GM18517 (cell line): ENCODE data around the gene HSPB6.

Source experiments
- ATAC-seq: cut with Tn5 transposase; IDR thresholded peaks from one replicate; pipeline ENCODE4 v1.9.1; 2021; ENCODE audit warnings: mild to moderate bottlenecking, moderate library complexity; ENCODE audit not compliant: unreplicated experiment

Gene HSPB6

DNA sequence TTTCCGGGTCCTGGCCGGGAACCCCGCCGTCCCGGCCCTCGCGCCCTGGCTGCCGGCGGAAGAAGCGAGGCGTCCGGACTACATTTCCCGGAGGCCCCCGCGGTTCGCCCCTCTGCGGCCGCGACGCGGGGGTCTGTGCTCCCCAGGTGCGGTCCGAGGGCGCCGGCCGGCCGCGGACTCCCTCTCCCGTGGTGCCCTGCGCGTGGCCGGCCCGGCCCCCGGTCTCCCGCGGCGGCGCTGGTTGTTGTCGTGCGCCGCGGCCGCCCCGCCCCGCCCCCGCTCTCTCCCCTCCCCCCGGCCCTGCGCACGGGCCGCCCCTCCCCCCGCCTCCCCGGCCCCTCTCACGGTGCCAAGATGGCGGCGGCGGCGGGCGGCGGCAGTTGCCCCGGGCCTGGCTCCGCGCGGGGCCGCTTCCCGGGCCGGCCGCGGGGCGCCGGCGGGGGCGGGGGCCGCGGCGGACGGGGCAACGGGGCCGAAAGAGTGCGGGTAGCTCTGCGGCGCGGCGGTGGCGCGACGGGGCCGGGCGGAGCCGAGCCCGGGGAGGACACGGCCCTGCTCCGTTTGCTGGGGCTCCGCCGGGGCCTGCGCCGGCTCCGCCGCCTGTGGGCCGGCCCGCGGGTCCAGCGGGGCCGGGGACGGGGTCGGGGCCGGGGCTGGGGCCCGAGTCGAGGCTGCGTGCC is 39.0 kb downstream of the HSPB6 start, which contains the start of gene KMT2B:
Gene KMT2B, plus strand, starts transcription at position 339 of the 680 bp plus-strand sequence. Its CDS starts 16 bp downstream, at position 355.
- ATAC-seq, result no peak

DNA sequence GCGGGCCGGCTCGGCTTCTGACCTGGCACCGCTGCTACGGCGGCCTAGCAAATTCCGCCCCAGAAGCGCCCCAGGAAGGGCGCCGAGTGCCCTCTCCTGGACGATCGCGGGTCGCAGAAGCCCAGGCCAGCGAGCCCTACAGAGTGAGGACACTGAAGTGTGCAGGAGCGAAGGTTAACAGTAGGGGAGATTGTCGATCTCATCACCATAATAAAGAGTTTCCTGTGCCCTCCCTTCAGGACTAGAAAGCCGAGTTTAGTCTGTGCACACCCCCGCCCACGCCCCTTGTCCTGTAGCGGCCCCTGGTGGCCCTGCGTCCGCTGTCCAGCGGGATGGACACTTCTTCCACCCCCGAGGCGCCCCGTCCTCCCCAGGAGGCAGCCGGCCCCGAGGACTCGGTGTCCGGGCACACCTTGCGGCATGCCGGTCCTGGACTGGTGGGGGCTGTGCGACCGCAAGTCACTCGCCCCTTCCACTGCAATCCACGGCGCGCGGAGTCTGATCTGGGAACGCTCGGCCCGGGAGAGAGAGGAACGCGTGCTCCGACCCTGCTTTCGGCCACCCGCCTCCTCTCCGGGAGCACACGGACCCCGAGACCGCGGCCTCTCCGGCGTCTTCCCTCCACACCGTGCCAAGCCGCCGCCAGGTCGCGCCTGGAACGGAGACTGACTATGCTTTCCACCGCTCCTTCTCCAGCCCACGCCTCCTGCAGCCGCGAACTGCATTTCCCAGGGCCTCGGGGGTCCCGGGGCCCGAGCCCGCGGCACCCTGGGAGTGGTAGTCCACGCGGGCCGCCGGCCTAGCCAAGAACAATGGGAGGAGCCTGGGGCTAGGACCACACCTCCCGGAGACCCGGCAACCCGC is 39.8 kb downstream of the HSPB6 start:
- ATAC-seq, result peak; percentile 53

DNA sequence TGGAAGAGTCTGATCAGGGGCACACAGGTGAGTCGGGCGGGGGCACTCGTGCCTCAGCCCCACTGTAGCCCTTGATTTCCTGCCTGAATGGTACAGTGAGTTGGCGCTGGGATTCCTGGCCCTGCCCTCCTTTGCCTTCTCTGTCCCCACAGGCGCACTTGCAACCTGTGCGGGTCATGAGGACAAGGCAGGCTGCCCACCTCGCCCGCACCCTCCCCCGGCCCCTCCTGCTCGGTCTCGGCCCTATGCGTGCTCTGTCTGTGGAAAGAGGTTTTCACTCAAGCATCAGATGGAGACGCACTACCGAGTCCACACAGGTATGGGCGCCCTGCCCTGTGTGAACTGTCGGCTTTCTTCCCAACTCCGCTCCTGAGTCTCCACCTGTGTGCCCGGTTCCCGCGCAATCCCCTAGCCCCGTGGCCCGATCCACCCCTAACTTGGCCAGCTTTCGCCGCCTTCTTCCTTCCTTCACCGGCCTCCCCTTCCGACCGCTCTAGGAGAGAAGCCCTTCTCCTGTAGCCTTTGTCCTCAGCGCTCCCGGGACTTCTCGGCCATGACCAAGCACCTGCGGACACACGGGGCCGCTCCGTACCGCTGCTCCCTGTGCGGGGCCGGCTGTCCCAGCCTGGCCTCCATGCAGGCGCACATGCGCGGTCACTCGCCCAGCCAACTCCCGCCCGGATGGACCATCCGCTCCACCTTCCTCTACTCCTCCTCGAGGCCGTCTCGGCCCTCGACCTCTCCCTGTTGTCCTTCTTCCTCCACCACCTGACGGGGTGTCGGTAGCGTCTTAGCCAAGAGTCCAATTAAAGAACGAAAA is 40.6 kb downstream of the HSPB6 start:
- peak; percentile 4 for ATAC-seq

DNA sequence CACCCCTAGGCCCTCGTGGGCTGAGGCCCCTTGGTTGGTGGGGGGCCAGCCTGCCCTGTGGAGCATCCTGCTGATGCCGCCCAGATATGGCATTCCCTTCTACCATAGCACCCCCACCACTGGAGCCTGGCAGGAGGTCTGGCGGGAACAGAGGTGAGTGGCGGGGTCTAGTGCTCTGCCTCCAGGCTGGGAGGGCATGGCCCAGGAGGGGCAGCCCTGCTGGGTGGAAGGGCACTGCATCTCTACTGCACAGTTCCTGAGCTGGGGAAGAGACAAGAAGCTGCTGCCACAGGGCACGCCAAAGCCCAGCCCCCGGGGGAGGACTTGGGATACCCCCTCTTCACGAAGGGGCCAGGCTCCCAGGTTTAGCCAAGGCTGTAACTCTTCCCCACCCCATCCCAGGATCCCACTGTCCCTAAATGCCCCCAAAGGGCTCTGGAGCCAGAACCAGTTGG is 41.4 kb downstream of the HSPB6 start:
- ATAC-seq, result no peak

DNA sequence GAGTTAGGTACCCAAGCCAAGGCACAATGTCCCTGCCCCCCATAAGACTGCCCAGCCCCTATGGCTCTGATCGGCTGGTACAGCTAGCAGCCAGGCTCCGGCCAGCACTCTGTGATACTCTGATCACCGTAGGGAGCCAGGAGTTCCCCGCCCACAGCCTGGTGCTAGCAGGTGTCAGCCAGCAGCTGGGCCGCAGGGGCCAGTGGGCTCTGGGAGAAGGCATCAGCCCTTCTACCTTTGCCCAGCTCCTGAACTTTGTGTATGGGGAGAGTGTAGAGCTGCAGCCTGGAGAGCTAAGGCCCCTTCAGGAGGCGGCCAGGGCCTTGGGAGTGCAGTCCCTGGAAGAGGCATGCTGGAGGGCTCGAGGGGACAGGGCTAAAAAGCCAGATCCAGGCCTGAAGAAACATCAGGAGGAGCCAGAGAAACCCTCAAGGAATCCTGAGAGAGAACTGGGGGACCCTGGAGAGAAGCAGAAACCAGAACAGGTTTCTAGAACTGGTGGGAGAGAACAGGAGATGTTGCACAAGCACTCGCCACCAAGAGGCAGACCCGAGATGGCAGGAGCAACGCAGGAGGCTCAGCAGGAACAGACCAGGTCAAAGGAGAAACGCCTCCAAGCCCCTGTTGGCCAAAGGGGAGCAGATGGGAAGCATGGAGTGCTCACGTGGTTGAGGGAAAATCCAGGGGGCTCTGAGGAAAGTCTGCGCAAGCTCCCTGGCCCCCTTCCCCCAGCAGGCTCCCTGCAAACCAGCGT is 42.1 kb downstream of the HSPB6 start:
- no peak for ATAC-seq

DNA sequence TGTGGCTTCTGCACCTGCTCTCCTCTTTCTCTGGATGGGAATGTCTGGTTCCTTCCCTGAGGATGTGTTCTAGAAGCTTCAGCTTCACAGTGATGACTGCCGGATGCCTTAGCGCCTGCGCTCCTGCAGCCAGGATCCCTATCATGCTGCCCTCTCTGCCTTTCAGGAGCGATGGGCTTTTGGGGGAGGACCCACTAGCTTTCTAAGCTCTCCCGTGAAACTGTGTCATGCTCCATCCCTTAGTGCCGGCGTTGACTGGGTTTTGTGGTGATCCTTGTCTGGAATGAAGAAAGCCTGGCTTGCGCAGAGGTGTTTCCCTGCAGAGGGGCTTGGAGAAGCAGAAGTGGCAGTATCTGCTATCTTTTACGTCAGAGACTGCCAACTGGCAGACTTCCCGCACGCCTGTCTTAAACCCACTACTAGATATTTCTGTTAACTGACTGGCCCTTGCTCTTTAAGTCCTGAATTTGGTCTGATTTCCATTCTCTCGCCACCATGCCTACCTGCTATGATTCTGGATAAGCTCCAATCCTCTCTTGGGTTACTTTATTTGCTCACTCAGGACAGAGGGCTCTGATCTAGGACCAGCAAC is 42.8 kb downstream of the HSPB6 start:
- ATAC-seq, result no peak

DNA sequence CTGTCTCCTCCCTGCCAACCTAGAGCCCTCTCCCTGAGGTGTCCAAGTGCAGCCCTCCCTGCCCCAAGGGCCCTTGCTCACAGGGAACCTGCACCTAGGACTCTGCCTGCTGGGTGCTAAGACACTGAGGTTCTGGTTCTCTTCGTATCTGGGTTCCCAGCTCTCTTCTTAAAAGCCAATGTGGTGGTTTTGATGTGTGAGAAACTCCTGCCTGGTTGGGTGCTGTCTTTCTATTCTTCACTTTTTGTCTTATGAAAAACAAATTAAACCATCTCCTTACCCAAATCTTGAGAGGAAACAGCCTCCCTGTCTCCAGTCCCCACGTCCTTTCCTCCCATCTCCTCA is 43.4 kb downstream of the HSPB6 start:
- no peak for ATAC-seq

DNA sequence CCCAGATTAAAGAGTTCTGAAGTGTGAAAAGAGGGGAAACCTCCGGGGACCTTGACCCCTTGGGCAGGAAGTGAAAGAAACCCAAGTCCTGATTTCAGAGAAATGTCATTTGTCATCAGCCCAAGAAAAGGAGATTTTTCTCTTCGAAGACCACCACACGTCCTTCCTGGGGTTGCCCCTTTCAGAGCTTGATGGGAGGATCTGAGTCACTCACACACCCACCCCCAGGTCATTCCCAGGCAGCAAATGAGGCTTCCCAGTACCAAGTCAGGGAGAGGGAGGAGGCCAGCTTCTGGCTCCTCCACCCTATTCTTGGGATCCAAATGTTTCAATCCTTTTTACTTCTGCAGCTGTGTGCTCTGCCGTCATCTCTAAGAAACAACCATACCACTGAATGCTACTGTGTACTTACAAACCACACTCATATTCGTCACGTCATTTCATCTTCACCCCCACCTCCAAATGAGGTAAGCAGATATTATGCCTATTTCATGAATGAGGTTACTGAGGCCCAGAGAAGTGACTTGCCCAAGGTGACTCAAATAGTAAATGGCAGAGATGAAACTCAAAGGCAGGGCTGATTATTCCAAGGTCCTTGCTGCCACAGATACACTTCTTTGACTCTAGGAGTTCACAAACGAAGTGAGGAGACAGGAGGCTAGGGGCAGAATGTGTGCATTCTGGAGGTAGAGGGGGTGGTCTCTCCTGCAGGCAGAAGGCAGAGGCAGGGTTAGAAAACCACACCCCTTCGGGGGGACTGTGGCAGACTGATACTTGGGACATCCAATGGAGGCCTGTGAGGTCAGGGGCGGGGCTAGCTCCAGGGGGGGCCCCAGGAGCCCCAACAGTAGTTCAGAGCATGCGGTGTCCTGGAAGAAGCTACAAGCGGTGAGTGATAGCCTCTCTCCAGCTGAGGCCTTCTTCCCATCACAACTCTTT is 44.0 kb downstream of the HSPB6 start:
- no peak for ATAC-seq

DNA sequence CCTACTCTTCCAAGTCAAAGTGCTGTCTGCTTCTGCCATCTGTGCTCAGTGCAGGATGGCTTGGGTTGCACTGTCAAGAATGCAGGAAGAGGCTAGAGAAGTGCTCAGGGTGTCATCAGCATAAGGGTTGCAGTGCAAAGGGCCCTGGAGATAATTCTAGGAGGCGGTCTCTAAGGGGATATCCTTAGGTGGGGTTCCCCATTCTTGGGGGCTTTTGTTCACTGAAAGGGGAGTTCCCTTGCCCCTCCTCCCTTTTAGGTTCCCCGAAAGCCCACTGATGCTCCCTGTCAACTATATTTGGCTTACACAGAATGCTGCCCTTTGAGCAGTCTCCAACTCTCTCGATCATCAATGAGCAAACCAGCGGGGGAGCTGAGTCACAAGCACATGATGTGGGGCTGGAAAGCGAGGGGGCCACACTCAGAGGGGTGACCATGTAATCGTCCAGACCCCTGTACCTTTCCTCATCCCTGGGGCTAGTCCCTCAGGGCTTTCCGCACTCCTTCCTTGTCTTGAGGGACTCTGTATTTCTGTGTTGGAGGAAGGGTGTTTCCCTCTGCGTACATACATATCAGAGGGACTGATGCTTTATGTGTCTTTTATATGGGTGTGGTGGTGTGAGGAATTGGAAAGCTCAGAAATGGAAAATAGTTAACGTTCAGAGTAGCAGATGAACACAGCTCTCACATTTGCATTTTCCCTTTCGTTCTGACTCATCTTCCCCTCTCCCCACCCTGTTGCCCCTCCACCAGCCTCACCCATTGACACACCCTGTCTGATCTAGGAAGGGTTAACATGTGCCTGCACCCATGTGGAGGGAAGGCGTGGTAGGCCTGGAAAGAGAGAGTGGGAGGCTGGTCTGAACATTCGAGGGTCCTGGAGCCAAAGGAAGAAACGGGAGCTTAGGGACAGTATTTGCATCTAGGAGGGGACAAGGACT is 45.8 kb downstream of the HSPB6 start:
- peak; percentile 36 for ATAC-seq

DNA sequence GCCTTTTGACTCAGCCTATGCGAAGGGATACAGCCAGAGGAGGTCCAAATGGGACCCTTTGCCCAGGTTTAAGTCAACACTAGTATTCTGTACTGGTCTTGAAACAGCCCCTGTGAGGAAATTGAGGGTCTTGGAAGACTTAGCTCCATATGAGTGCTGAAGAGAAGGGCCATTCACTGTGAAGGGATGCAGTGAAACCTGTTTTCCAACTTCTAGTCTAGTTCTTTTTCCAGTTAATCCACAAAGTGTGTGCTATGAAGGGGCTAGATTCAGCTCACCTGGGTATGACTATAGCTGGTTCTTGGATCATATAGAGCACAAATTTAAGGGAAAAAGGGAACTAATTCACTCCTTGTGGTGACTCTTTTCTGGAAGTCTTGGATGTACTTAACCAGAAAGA is 48.4 kb downstream of the HSPB6 start:
- ATAC-seq, result no peak
